ENCODE data around the gene UGT1A10.
A peak's percentile ranks its signal among the peaks of the same experiment; 100 is the strongest.
"Not testable (repeated sequence)": the region's sequence is repeated elsewhere in the genome, so short reads cannot be mapped to it uniquely, and the experiment has no call there.

Gene UGT1A10

GRCh38 chr2:233638836-233639235, 2.6 kb downstream of the UGT1A10 start:
- in situ Hi-C loops (cut with MboI; ENCODE audit: low pct_unique_long_range_greater_than_20kb, low sequenced_read_pairs, unreplicated experiment), result no loop called here
- TF ChIP-seq, protein P1, sequence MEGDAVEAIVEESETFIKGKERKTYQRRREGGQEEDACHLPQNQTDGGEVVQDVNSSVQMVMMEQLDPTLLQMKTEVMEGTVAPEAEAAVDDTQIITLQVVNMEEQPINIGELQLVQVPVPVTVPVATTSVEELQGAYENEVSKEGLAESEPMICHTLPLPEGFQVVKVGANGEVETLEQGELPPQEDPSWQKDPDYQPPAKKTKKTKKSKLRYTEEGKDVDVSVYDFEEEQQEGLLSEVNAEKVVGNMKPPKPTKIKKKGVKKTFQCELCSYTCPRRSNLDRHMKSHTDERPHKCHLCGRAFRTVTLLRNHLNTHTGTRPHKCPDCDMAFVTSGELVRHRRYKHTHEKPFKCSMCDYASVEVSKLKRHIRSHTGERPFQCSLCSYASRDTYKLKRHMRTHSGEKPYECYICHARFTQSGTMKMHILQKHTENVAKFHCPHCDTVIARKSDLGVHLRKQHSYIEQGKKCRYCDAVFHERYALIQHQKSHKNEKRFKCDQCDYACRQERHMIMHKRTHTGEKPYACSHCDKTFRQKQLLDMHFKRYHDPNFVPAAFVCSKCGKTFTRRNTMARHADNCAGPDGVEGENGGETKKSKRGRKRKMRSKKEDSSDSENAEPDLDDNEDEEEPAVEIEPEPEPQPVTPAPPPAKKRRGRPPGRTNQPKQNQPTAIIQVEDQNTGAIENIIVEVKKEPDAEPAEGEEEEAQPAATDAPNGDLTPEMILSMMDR (IDR thresholded peaks at IDR 0.05; ENCODE audit: extremely low read depth, insufficient read depth, missing control alignments), result no peak
- no peak for DNase-seq (ENCODE audit: low spot score)

DNA sequence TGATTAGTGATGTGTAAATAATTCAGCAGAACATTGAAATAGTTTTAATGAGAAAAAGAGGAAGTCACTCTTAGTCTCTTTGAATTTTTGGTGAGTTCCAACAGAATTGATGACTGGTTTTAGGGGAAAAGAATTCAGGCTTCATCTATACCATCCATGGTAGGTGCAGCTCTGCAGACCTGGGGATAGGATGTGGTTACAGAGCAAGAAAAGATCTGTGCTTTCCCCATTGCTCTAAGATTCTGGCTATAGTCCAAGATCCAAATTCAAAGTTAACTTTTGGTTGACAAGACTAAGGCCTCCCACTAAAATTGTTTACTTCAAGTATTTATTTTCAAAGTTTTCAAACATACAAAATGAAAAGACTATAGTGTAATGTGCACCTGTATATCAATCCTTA, 3.6 kb downstream of the UGT1A10 start:
- DNase-seq (ENCODE audit: low spot score), result no peak
- in situ Hi-C loops (cut with MboI; ENCODE audit: low pct_unique_long_range_greater_than_20kb, low sequenced_read_pairs, unreplicated experiment), result no loop called here
- TF ChIP-seq, protein P1 (IDR thresholded peaks at IDR 0.05; ENCODE audit: extremely low read depth, insufficient read depth, missing control alignments), result no peak

GRCh38 chr2:233643128-233643527, 6.9 kb downstream of the UGT1A10 start:
- TF ChIP-seq, protein P1 (IDR thresholded peaks at IDR 0.05; ENCODE audit: extremely low read depth, insufficient read depth, missing control alignments), result peak; percentile 18
- DNase-seq (ENCODE audit: low spot score), result no peak
- in situ Hi-C loops (cut with MboI; ENCODE audit: low pct_unique_long_range_greater_than_20kb, low sequenced_read_pairs, unreplicated experiment), result no loop called here

- DNase-seq (ENCODE audit: low spot score); in situ Hi-C loops (cut with MboI; ENCODE audit: low pct_unique_long_range_greater_than_20kb, low sequenced_read_pairs, unreplicated experiment): not testable (repeated sequence)
These were observed 9.8 kb downstream of the UGT1A10 start for GRCh38 chr2:233646033-233646432.

DNA sequence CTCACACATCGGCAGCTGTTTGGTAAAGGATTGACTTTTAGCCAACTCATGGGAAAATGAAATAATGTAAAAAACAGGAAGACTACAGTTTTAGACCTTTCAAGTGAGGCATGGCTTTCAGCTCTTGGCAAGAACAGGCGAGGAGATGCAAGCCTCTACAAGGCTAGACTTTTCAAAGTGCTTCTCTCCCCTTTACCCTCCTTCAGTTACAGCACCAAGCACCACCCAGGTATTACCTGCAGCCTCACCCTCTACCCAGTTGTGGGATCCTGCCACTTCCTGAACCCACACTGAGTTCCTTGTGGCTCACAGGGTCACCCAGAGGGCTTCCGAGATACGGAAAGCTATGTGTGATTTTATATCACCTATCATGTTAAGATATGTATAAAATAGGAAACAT, 14.7 kb downstream of the UGT1A10 start:
- DNase-seq (ENCODE audit: low spot score), result no peak
- TF ChIP-seq, protein P1 (IDR thresholded peaks at IDR 0.05; ENCODE audit: extremely low read depth, insufficient read depth, missing control alignments), result no peak
- in situ Hi-C loops (cut with MboI; ENCODE audit: low pct_unique_long_range_greater_than_20kb, low sequenced_read_pairs, unreplicated experiment), result no loop called here

DNA sequence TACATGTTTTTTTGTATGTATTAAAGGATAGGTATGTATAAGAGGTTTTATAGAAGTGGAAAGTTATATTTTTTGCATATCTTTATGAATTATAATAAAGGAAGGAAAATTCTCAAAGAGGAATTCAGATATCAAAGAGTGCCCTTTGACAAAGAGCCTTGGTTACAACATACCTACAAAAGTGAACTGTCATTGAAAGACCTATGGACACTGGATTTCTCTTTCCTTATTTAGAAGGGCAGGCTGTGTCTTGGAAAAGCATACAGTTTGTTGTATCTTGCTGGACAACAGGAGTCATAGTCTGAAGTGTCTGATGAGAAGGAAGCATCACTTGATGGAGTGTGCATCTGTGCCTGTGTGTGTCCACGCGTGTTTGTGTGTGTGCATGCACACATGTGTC, 15.2 kb downstream of the UGT1A10 start:
- no peak for DNase-seq (ENCODE audit: low spot score)
- in situ Hi-C loops (cut with MboI; ENCODE audit: low pct_unique_long_range_greater_than_20kb, low sequenced_read_pairs, unreplicated experiment), result no loop called here
- TF ChIP-seq, protein P1 (IDR thresholded peaks at IDR 0.05; ENCODE audit: extremely low read depth, insufficient read depth, missing control alignments), result no peak

DNA sequence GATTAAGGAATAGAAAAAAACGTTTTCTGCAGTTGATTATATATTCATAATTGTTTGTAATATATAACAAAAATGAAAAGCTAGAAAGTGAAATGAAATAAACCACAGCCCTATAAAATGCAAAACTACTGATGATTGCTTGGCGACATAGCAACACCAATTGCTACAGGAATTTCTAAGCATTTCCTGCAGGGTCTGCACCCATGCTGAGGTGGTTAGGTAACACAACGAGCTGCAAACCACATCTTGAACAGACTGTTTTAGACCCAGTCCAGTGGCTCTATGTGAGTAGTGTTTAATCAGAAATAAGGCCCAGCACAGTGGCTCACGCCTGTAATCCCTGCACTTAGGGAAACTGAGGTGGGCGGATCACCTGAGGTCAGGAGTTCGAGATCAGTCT, 18.3 kb downstream of the UGT1A10 start:
- TF ChIP-seq, protein P1 (IDR thresholded peaks at IDR 0.05; ENCODE audit: extremely low read depth, insufficient read depth, missing control alignments), result no peak
- in situ Hi-C loops (cut with MboI; ENCODE audit: low pct_unique_long_range_greater_than_20kb, low sequenced_read_pairs, unreplicated experiment), result no loop called here
- DNase-seq (ENCODE audit: low spot score), result no peak

Data from GM13977 (cell line).